Measurements from ENCODE around the gene TMEM97. TPM values are rescaled to one million over a fixed set of nuclear protein-coding genes. Genes with fewer than 3 reads are reported as not detected.

The TMEM97 gene
- total and polyA plus RNA-seq, 8 donors: 7.6 to 54.0 (median 29.7) TPM

DNA sequence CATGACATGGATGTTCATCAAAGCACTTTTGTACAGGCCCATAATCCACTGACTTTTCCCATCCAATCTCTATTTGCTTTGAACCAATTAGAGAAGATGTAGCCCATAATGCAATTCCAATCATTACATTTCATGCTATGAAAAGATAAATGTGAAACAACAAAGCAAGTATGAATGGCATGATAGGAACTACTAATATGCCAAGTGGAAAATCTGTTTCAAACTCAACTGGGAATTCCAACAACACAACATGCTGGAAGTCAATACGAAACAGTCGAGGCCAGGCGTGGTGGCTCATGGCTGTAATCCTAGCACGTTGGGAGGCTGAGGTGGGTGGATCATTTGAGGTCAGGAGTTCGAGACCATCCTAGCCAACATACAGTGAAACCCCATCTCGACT is 39.6 kb upstream of the TMEM97 start:
- no peaks in the 10 kb centered on the region for H3K4me1 ChIP-seq
- TF ChIP-seq EP300 (IDR thresholded peaks at IDR 0.05): no peak
- TF ChIP-seq POLR2AphosphoS5 (IDR thresholded peaks at IDR 0.05): no peak
- TF ChIP-seq, protein P1, sequence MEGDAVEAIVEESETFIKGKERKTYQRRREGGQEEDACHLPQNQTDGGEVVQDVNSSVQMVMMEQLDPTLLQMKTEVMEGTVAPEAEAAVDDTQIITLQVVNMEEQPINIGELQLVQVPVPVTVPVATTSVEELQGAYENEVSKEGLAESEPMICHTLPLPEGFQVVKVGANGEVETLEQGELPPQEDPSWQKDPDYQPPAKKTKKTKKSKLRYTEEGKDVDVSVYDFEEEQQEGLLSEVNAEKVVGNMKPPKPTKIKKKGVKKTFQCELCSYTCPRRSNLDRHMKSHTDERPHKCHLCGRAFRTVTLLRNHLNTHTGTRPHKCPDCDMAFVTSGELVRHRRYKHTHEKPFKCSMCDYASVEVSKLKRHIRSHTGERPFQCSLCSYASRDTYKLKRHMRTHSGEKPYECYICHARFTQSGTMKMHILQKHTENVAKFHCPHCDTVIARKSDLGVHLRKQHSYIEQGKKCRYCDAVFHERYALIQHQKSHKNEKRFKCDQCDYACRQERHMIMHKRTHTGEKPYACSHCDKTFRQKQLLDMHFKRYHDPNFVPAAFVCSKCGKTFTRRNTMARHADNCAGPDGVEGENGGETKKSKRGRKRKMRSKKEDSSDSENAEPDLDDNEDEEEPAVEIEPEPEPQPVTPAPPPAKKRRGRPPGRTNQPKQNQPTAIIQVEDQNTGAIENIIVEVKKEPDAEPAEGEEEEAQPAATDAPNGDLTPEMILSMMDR (IDR thresholded peaks at IDR 0.05): no peak
- TF ChIP-seq POLR2A (IDR thresholded peaks at IDR 0.05): no peak
- no peaks in the 10 kb centered on the region for H3K36me3 ChIP-seq

DNA sequence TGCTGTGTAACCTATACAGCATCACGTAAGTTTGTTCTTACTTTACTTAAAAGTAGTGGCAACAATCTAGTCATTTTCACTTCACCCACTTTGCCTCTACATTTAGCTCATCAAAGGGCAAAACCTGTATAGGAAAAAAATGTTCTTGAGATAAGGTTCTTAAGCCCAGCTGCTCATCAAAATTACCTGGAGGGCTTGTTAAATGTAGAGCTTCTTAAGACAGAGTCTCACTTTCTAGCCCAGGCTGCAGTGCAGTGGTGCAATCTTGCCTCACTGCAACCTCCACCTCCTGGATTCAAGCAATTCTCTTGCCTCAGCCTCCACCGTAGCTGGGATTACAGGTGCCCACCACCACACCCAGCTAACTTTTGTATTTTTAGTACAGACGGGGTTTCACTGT is 38.2 kb upstream of the TMEM97 start:
- 80 to 95% (median 87%) methylated on average over 3 of the region's 3 CpGs for WGBS, 5 donors
- TF ChIP-seq POLR2A (IDR thresholded peaks at IDR 0.05) (no peak), EP300 (IDR thresholded peaks at IDR 0.05) (no peak)
- TF ChIP-seq, protein P1 (IDR thresholded peaks at IDR 0.05): no peak

More for the DNA sequence above, 39.6 kb upstream of the TMEM97 start:
- Histone ChIP-seq H3K4me3 (no peak overlapping the region), H3K27me3 (peaks cover 0 to 7% (median 0%) of the 10 kb centered on the region in 3 donors), H3K9me3 (no peaks in the 10 kb centered on the region), H3K27ac (no peak overlapping the region)
- intact Hi-C loops (cut with DNase I; ENCODE audit: low total_unique reads): no loop called here
- no peak for DNase-seq
- 81 to 90% (median 87%) methylated on average over 6 of the region's 6 CpGs for WGBS, 5 donors

DNA sequence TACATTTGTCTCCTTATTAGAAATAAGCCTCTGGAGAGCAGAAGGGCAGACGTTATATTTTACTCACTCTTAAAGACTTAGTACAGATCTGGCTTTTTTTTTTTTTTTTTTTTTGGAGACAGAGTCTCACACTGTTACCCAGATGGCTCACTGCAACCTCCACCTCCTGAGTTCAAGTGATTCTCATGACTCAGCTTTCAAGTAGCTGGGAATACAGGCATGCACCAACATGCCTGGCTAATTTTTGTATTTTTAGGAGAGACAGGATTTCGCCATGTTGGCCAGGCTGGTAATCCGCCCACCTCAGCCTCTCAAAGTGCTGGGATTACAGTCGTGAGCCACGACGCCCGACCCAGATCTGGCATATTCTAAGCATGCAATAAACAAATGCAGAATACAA is 36.4 kb upstream of the TMEM97 start:
- WGBS, 5 donors: 73 to 80% (median 75%) methylated on average over 7 of the region's 7 CpGs
- no peaks in the 10 kb centered on the region for H3K27me3 ChIP-seq
- intact Hi-C loops (cut with DNase I; ENCODE audit: low total_unique reads): no loop called here
- no peaks in the 10 kb centered on the region for H3K9me3 ChIP-seq
- H3K4me1 ChIP-seq: no peaks in the 10 kb centered on the region
- H3K36me3 ChIP-seq: no peaks in the 10 kb centered on the region
- TF ChIP-seq POLR2AphosphoS5 (IDR thresholded peaks at IDR 0.05): no peak
- no peak for TF ChIP-seq EP300 (IDR thresholded peaks at IDR 0.05)
- no peak for TF ChIP-seq POLR2A (IDR thresholded peaks at IDR 0.05)
- TF ChIP-seq, protein P1 (IDR thresholded peaks at IDR 0.05): no peak
- H3K27ac ChIP-seq: no peak overlapping the region
- no peak overlapping the region for H3K4me3 ChIP-seq
- DNase-seq: no peak

More for the DNA sequence above, 38.2 kb upstream of the TMEM97 start:
- intact Hi-C loops (cut with DNase I; ENCODE audit: low total_unique reads): no loop called here
- H3K36me3 ChIP-seq: no peaks in the 10 kb centered on the region
- H3K4me1 ChIP-seq: no peaks in the 10 kb centered on the region
- H3K27ac ChIP-seq: no peak overlapping the region
- no peak overlapping the region for H3K4me3 ChIP-seq
- DNase-seq: no peak
- H3K27me3 ChIP-seq: no peaks in the 10 kb centered on the region
- H3K9me3 ChIP-seq: no peaks in the 10 kb centered on the region

DNA sequence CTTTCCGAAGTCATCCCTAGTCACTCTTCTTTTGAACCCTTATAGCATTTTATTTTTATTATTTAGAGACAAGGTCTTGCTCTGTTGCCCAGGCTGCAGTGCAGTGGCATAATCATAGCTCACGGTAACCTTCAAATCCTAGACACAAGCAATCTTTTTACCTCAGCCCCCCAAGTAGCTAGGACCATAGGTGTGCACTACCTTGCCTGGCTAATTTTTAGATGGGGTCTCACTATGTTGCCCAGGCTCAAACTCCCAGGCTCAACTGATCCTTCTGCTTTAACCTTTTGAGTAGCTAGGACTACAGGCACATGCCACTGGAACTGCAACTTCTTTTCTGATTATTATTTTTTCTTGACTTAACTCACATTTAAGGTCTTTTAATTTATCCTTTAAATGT is 33.0 kb upstream of the TMEM97 start:
- 53 to 91% (median 68%) methylated on average over 2 of the region's 2 CpGs for WGBS, 5 donors
- Histone ChIP-seq H3K27me3 (no peaks in the 10 kb centered on the region), H3K27ac (no peak overlapping the region), H3K9me3 (no peaks in the 10 kb centered on the region), H3K4me3 (no peak overlapping the region), H3K36me3 (no peaks in the 10 kb centered on the region), H3K4me1 (no peaks in the 10 kb centered on the region)
- DNase-seq: no peak
- intact Hi-C loops (cut with DNase I; ENCODE audit: low total_unique reads): no loop called here
- no peak for TF ChIP-seq POLR2AphosphoS5 (IDR thresholded peaks at IDR 0.05)
- TF ChIP-seq, protein P1 (IDR thresholded peaks at IDR 0.05): no peak
- no peak for TF ChIP-seq EP300 (IDR thresholded peaks at IDR 0.05)

Measured in stomach (tissue), 9 donors.